Loucy (cell line): ENCODE measurements around the gene RPP14.

Experiments
- H2AFZ ChIP-seq: fragments of 200-600 bp; sonication (generic); 2 replicates; pipeline ENCODE4 v1.6.0; 2016; ENCODE audit warnings: antibody characterized with exemption, mild to moderate bottlenecking, low read length, moderate library complexity
- H3F3A ChIP-seq: fragments of 200-600 bp; 2 replicates; pipeline ENCODE4 v1.6.0; 2016; ENCODE audit warnings: antibody characterized with exemption, low read depth, mild to moderate bottlenecking
- H3K27me3 ChIP-seq: fragments of 200-600 bp; sonication (generic); 2 replicates; pipeline ENCODE4 v1.6.1; 2014; ENCODE audit warnings: low read length, mild to moderate bottlenecking; ENCODE audit not compliant: insufficient read depth, poor library complexity, severe bottlenecking
- H3K36me3 ChIP-seq: fragments of 200-600 bp; sonication (generic); 2 replicates; pipeline ENCODE4 v1.6.1; 2016; ENCODE audit warnings: low read length; ENCODE audit not compliant: insufficient read depth
- H3K4me1 ChIP-seq: fragments of 200-600 bp; sonication (generic); 2 replicates; pipeline ENCODE4 v1.5.1; 2014; ENCODE audit warnings: low read length, mild to moderate bottlenecking; ENCODE audit not compliant: insufficient read depth, poor library complexity, severe bottlenecking
- H3K4me2 ChIP-seq: fragments of 200-600 bp; sonication (generic); 2 replicates; pipeline ENCODE4 v1.6.0; 2014; ENCODE audit warnings: antibody characterized with exemption, low read length, low read depth, mild to moderate bottlenecking; ENCODE audit not compliant: poor library complexity, severe bottlenecking
- H3K4me3 ChIP-seq: fragments of 200-600 bp; sonication (generic); 2 replicates; pipeline ENCODE4 v1.5.1; 2014; ENCODE audit warnings: low read length, mild to moderate bottlenecking, mixed read lengths; ENCODE audit not compliant: poor library complexity, severe bottlenecking
- H3K79me2 ChIP-seq: fragments of 200-600 bp; sonication (generic); 2 replicates; pipeline ENCODE4 v1.6.1; 2014; ENCODE audit warnings: low read length; ENCODE audit not compliant: insufficient read depth
- H3K9ac ChIP-seq: fragments of 200-600 bp; sonication (generic); 2 replicates; pipeline ENCODE4 v1.6.0; 2014; ENCODE audit warnings: mild to moderate bottlenecking, low read depth, low read length, moderate library complexity; ENCODE audit not compliant: poor library complexity, severe bottlenecking
- H3K9me2 ChIP-seq: fragments of 200-600 bp; sonication (generic); replicated peaks from 2 replicates; pipeline ENCODE4 v1.6.1; 2016; ENCODE audit warnings: low read depth, low read length, mixed read lengths
- H3K9me3 ChIP-seq: fragments of 200-600 bp; sonication (generic); 2 replicates; pipeline ENCODE4 v1.6.1; 2014; ENCODE audit warnings: mild to moderate bottlenecking, antibody characterized with exemption, low read length, low read depth; ENCODE audit not compliant: insufficient read depth
- H4K20me1 ChIP-seq: fragments of 200-600 bp; sonication (generic); 2 replicates; pipeline ENCODE4 v1.6.0; 2014; ENCODE audit warnings: antibody characterized with exemption, low read length, mild to moderate bottlenecking; ENCODE audit not compliant: insufficient read depth, poor library complexity, severe bottlenecking
- EZH2phosphoT487 ChIP-seq: fragments of 200-600 bp; IDR thresholded peaks from 2 replicates; pipeline ENCODE4 v1.6.1; 2018; ENCODE audit warnings: antibody characterized with exemption, mild to moderate bottlenecking, moderate library complexity, borderline replicate concordance
- TF ChIP-seq, protein P1 (sequence below): fragments of 200-600 bp; sonication (generic); conservative IDR thresholded peaks from 2 replicates; pipeline ENCODE4 v1.5.1; 2014; ENCODE audit warnings: mild to moderate bottlenecking, antibody characterized with exemption, low read length

Gene RPP14

DNA sequence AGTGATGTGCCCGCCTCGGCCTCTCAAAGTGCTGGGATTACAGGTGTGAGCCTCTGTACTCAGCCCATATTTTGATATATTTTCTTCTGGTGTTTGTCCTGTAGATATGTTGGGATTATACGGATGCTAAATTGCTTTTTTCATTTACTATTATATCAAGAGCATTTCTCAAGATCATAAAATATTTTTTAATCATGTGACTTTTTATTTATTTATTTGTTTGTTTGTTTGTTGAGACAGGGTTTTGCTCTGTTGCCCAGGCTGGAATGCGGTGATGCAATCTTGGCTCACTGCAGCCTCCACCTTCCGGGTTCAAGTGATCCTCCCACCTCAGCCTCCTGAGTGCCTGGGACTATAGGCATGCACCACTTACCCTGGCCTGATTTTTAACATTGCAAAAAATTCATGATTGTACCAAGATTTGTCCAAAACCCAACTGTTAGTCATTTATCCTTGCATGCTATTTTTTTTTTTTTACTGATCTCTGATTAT lies 23.9 kb downstream of the RPP14 start:
- Histone ChIP-seq H3F3A (peaks cover 5% of the 10 kb centered on the region; the same call in 1 of the 2 replicates), H3K79me2 (peaks cover 22% of the 10 kb centered on the region), H3K36me3 (no peaks in the 10 kb centered on the region), H3K9me2 (no peaks in the 10 kb centered on the region), H3K4me3 (no peak overlapping the region), H3K4me2 (no peak overlapping the region), H3K27me3 (no peaks in the 10 kb centered on the region), H2AFZ (no peak overlapping the region), H3K9me3 (no peaks in the 10 kb centered on the region), H3K4me1 (peaks cover 28% of the 10 kb centered on the region), H4K20me1 (no peaks in the 10 kb centered on the region), H3K9ac (no peak overlapping the region)
- no peak for TF ChIP-seq EZH2phosphoT487
- TF ChIP-seq, protein P1, sequence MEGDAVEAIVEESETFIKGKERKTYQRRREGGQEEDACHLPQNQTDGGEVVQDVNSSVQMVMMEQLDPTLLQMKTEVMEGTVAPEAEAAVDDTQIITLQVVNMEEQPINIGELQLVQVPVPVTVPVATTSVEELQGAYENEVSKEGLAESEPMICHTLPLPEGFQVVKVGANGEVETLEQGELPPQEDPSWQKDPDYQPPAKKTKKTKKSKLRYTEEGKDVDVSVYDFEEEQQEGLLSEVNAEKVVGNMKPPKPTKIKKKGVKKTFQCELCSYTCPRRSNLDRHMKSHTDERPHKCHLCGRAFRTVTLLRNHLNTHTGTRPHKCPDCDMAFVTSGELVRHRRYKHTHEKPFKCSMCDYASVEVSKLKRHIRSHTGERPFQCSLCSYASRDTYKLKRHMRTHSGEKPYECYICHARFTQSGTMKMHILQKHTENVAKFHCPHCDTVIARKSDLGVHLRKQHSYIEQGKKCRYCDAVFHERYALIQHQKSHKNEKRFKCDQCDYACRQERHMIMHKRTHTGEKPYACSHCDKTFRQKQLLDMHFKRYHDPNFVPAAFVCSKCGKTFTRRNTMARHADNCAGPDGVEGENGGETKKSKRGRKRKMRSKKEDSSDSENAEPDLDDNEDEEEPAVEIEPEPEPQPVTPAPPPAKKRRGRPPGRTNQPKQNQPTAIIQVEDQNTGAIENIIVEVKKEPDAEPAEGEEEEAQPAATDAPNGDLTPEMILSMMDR, result no peak

DNA sequence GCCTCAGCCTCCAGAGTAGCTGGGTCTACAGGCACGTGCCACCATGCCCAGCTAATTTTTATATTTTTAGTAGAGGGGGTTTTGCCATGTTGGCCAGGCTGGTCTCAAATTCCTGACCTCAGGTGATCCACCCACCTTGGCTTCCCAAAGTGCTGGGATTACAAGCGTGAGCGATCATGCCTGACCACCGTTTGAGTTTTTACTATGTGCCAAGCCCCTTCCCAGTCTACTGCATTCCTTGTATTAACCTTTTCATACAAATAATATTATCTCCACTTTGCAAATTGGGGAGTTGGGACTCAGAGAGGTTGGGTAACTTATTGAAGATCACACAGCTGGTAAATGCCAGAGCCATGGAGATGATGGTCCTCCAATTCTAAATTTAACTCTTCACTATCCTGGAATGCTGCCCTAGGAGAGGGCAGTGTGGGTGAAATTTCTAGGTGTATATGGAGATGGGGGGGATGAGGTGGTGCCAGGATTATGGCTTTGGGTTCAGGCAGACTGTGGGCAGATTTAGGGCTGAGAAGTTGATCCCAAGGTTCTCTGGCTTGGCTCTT lies 25.6 kb downstream of the RPP14 start:
- Histone ChIP-seq H3K4me1 (peaks cover 36% of the 10 kb centered on the region), H3K4me3 (peak overlapping the region; percentile 79), H3K9me3 (no peaks in the 10 kb centered on the region), H3K79me2 (peaks cover 38% of the 10 kb centered on the region), H2AFZ (no peak overlapping the region), H3K36me3 (no peaks in the 10 kb centered on the region), H3K27me3 (no peaks in the 10 kb centered on the region), H3K9me2 (no peaks in the 10 kb centered on the region), H3K4me2 (peak overlapping the region; percentile 90), H3F3A (peaks cover 8% of the 10 kb centered on the region; the same call in 1 of the 2 replicates), H3K9ac (no peak overlapping the region), H4K20me1 (peaks cover 6% of the 10 kb centered on the region)
- TF ChIP-seq EZH2phosphoT487, result no peak
- TF ChIP-seq, protein P1, result no peak

DNA sequence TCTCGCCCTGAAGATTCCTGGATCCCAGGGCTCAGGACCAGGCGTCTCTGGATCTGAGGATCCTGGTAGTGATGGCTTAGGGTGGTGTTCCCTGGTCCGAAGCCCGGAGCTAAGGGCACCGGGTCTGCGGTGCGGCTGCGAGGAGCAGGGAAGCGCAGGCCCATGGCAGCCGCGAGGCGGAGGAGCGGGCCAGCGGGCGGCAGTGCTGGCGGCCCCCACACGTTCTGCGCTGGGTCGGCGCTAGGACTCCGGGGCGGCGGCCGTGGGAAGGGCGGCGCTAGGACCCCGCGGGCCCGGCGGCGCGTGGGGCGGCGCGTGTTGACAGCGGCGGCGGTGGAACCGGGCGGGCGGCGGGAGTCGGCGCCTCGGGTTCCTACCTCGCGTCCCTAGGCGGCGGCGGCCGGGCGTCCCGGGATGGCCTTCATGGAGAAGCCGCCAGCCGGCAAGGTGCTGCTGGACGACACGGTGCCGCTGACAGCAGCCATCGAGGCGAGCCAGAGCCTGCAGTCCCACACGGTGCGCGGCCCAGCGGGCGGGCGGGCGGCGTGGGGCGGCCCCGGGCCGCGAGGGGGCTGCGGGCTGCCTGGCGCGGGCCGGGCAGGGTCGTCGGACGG lies 26.6 kb downstream of the RPP14 start, which contains the start of gene PXK:
Gene PXK, plus strand, starts transcription at position 318 of the 614 bp plus-strand sequence. Its CDS starts 97 bp downstream, at position 415.
- no peaks in the 10 kb centered on the region for H3K9me3 ChIP-seq
- H3K4me1 ChIP-seq, result peaks cover 38% of the 10 kb centered on the region
- peaks cover 48% of the 10 kb centered on the region for H3K79me2 ChIP-seq
- TF ChIP-seq, protein P1, result peak; percentile 15; the same call in 1 of the 2 replicates
- TF ChIP-seq EZH2phosphoT487, result no peak
- peak within 1 kb of the TSS; percentile 82 for H3K9ac ChIP-seq
- H3F3A ChIP-seq, result peaks cover 8% of the 10 kb centered on the region; the same call in 1 of the 2 replicates
- H3K4me3 ChIP-seq, result peak within 1 kb of the TSS; percentile 79
- H3K9me2 ChIP-seq, result no peaks in the 10 kb centered on the region
- no peaks in the 10 kb centered on the region for H3K36me3 ChIP-seq
- peak within 1 kb of the TSS; percentile 98 for H3K4me2 ChIP-seq
- H2AFZ ChIP-seq, result peak within 1 kb of the TSS; percentile 97
- H3K27me3 ChIP-seq, result no peaks in the 10 kb centered on the region
- H4K20me1 ChIP-seq, result peaks cover 6% of the 10 kb centered on the region
